ENCODE results near the gene ABCB7.
"Not testable (repeated sequence)": the region's sequence is repeated elsewhere in the genome, so short reads cannot be mapped to it uniquely, and the experiment has no call there.

Gene ABCB7

GRCh38 chrX:75086731-75087195 lies 69.3 kb downstream of the ABCB7 start:
- DNase-seq = no peak

- no peak for DNase-seq
Observed at GRCh38 chrX:75084757-75085156, 71.3 kb downstream of the ABCB7 start.

GRCh38 chrX:75076429-75076828 lies 79.7 kb downstream of the ABCB7 start:
- no peak for DNase-seq

GRCh38 chrX:75074475-75074874 lies 81.6 kb downstream of the ABCB7 start:
- DNase-seq = no peak

- no peak for DNase-seq
Observed at GRCh38 chrX:75071334-75071733, 84.7 kb downstream of the ABCB7 start.

- no peak for DNase-seq
Observed at GRCh38 chrX:75067931-75068330, 88.2 kb downstream of the ABCB7 start.

GRCh38 chrX:75061701-75062100 lies 94.4 kb downstream of the ABCB7 start:
- DNase-seq = no peak

GRCh38 chrX:75051047-75051446 lies 105.0 kb downstream of the ABCB7 start:
- DNase-seq = no peak

GRCh38 chrX:75045369-75045768 lies 110.7 kb downstream of the ABCB7 start:
- no peak for DNase-seq

GRCh38 chrX:75044142-75044541 lies 111.9 kb downstream of the ABCB7 start:
- not testable (repeated sequence) for DNase-seq

- DNase-seq = no peak
Observed at GRCh38 chrX:75038925-75039324, 117.2 kb downstream of the ABCB7 start.
